ENCODE data around the gene SFRP5.

The SFRP5 gene

GRCh38 chr10:97784200-97784810 lies 12.5 kb upstream of the SFRP5 start:
- TF ChIP-seq CTCF (IDR thresholded peaks at IDR 0.05) = no peak

GRCh38 chr10:97782455-97783228 lies 10.8 kb upstream of the SFRP5 start:
- TF ChIP-seq CTCF (IDR thresholded peaks at IDR 0.05) = no peak

- no peak for TF ChIP-seq CTCF (IDR thresholded peaks at IDR 0.05)
Observed at GRCh38 chr10:97781618-97782331, 10.0 kb upstream of the SFRP5 start.

GRCh38 chr10:97780841-97781617 lies 9.2 kb upstream of the SFRP5 start:
- TF ChIP-seq CTCF (IDR thresholded peaks at IDR 0.05) = no peak

- TF ChIP-seq CTCF (IDR thresholded peaks at IDR 0.05) = no peak
Observed at GRCh38 chr10:97779975-97780374, 8.2 kb upstream of the SFRP5 start.

GRCh38 chr10:97779492-97779891 lies 7.7 kb upstream of the SFRP5 start:
- no peak for TF ChIP-seq CTCF (IDR thresholded peaks at IDR 0.05)
